ENCODE measurements around the gene SH3RF3.

The SH3RF3 gene

DNA sequence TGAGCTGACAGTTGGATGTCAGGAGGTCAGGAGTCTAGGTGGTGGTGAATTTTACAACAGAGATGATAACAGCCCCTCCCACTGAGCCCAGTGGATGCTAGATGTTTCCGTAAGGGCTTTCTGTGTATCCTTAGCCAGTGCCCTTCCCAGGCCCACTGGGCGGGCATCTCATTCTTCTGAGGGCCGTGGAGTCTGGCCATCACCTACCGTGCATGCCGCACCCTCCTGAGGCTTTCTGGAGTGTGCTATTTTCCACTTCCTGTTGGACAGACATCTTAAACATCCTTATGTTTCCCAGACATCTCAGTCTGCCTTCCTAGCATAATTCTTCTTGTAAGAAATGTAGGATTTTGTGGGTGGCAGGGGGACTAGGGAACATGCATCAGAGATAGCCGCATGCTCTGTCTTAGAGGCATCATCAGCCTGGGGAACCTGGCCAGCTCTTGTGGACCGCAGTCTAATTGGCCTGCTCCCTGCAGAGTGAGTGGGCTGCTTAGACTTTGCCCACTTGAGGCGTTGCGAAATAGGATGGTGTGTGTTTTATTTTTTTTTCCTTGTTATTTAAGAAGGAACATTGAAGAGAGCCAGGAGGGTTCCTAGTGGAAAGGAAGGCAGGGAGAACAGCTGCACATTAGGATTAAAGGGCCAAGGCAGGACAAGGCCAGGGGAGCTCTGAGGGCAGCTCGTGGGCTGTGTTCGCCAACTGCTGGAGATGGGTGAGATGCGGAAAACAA lies 135.8 kb downstream of the SH3RF3 start:
- DNase-seq (ENCODE audit: low read depth): no peak

DNA sequence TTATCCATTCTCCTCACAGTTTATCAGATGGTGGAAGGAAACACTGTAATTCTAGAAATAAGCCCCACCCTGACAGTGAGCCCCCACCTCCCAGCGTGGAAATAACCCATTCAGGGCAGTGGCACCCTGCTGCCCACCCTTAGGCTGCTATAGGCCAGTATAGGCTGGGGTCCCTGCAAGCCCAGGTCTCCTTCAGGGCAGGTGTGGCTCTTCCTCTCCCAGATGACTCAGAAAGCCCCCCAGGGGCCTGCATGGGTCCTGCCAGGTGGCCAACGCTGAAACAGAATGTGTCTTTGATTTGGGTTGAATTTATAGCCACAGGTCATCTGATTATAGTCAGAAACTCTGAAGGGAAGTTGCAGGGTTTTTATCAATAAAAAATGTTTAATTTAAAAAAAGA lies 136.4 kb downstream of the SH3RF3 start:
- no peak for DNase-seq (ENCODE audit: low read depth)

DNA sequence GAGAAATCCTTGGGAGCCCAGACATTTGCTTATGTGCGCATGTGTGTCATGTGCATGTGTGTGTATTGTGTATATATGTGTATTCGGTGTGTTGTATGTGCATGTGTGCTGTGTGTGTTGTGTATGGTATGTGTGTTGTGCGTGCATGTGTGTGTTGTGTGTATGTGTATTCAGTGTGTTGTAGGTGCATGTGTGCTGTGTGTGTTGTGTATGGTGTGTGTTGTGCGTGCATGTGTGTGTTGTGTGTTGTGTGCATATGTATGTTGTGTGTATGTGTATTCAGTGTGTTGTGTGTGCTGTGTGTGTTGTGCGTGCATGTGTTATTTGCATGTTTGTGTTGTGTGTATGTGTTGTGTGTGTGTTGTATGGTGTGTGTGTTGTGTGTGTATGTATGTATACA lies 136.9 kb downstream of the SH3RF3 start:
- DNase-seq (ENCODE audit: low read depth): no peak

DNA sequence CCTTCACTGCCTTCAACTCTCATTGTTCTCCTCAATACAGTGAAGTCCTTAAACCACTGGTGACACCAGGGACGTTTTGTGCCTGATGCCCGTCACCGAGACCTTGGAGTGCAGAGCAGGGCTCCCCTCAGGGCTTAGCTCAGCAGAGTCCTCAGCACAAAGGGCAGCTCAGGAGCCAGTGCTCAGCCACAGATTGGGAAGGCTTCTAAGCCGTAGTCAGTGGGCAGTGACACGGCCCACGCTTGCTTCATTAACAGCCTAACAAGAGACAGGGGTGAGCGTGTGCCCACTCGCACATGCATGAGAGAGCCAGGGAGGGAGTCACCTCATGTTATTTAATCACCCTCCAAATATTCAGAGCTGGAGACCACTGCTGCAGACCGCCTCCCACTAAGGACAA lies 137.5 kb downstream of the SH3RF3 start:
- DNase-seq (ENCODE audit: low read depth): no peak

DNA sequence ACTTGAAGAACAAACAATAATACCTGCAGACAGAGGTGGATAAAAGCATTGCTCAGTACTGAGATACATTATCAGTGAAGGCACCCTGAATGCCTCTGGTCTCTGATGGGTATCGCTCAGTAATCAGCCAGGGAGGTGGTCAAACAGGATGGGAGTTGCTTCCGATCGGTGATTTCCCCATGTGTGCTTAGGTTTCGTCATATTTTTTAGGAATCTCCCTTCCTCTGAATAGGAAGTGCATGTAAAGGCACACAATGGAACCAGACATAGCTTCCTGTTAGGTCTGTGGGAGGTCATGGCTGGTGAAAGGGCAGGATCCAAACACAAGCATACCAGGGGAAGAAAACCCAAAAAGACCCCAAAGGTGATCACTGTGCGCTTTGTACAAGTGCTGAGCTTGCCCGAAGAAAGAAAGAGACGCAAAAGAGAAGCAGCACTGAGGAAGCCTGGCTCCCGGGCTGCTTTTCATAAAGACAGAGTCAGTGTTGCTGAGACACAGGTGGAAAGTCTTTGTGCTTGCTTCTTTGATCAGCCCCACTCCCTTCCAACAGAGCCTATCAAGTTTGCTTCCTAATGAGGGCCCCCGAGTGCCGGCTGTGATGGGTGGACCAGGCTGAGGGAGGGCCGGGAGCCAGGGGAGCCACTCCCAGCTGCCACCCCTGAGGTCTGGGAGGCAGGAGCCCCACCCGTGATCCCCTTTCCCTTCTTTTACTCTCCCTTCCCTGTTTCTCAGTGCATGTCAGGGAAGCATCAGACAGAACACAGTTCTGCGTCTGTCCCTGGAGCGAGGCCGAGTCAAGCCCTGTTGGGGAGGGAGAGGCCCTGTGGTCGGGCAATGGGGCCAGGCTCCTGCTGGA lies 138.2 kb downstream of the SH3RF3 start:
- DNase-seq (ENCODE audit: low read depth): no peak

DNA sequence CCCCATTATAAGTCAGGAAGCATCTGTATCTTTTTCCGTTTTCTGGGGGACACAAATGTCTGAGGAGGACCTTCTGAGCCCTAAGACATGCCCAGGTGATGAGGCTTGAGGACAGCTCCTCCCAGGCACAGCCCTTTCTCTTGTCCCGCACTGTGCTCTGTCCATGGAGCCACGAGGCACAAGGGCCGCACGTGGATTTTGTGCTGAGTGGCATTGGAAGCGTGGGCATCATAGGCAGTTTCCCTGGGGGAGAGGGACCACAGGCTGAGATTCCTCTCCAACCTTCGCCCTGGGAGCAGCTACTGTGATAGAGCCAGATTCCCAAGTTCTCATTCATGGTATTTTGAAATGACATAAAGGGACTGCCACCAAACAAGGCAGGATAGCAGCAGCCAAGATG lies 139.9 kb downstream of the SH3RF3 start:
- DNase-seq (ENCODE audit: low read depth): no peak

DNA sequence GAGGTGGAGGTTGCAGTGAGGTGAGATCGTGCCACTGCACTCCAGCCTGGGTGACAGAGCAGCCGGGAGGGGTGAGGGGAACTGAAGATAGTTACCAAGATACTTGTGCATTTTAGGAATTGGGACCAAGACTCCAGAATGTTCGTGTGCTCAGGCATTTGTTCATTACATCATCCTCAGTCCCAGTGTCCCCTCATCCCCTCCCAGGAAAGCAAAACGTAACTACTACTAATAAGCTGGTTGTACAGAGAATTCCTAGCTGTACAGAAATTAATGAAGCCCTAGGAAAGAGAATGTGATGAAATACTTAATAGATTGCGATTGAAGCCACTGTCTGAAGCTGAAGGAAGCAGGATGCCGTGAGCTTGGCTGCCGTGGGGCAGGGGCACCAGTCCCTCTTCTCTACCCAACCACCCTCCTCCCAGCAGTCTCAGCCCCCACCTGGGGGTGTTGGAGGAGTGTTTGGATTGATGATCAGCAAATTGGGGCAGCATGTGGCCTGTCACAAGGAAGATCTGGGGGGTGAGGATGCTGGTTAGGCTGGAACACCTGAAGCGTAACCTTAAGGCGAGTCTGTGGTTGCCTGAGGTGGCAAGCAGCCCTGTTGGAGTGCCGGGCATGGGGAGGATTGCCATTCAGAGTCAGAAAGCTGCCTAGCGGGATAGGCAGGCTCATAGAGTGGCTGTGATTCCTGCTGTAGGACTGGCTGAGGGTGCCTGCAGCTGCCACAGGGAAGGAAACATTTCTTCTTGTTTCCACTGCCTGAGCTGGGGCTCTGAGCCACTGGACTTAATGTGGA lies 140.9 kb downstream of the SH3RF3 start:
- DNase-seq (ENCODE audit: low read depth): no peak

DNA sequence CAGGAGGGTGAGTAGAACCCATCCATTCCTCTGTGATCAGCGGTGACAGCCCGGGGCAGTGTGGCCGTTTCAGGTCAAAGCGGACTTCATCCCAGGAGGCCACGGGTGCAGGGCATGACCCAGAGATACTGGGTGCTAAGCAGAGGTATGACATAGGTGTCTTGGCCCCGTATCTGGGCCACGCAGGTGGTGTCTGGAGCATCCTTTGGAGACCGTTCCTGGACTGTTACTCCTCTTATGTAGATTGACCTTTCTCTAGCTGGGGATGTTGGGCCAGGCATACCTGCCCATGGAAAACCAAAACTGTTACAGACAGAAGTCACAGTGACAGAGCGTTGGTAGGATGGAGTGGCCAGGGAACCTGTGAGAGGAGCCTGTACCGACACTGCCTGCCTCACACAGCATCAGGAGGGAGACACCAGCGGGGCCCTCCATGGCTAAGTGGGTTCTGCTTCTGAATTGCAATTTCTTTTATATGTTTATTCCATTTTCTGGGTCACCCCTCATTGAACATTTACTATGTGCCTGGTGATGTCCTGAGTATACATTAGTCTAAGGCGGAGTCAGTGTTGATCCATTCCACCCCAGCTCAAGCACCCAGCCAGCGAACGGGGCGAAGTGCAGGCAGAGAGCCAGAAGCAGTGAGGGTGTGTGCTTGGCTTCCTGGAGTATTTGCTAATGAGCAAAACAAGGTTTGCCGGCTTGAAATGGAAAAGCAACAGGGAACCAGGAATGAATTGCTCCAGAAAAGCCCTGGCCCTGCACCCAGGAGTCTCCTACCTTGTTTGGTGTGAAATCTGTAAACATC lies 141.7 kb downstream of the SH3RF3 start:
- no peak for DNase-seq (ENCODE audit: low read depth)

DNA sequence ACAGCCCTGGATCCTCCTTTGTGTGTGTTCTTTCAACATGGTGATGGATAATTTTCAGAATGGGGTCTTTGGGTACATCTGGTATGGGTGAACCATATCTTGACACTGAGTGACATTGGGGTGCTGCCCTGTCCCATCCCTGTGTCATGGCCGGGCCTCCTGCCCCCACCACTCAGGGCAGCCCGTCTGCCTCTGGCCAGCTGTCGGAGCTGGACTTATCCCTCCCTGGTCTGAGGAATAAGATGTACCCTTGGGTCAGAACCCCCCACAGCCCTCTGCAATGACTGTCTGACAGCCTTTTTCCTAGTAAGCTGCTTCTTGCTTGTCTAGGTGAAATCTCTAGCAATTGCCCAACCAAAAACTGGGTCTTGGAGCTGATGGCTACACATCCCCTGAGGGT lies 142.9 kb downstream of the SH3RF3 start:
- no peak for DNase-seq (ENCODE audit: low read depth)

DNA sequence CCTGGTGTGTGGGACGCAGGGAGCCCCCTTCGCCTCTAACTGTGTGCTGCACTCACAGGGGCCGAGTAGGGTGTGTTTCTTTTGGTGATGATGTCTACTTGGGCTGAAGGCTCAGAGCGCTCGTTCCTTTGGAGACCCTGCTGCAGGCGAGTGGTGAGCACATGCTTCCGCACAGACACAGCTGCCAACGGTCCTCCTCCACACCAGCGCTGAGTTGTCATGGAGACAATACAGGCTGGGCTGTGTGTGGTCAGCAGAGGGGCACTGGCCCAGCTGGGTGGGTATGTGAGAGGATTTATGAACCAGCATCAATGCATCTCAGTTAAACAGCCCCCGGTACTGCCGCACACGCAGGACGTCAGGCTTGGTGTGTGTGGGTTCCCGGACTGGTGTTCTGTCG lies 143.5 kb downstream of the SH3RF3 start:
- DNase-seq (ENCODE audit: low read depth): no peak

DNA sequence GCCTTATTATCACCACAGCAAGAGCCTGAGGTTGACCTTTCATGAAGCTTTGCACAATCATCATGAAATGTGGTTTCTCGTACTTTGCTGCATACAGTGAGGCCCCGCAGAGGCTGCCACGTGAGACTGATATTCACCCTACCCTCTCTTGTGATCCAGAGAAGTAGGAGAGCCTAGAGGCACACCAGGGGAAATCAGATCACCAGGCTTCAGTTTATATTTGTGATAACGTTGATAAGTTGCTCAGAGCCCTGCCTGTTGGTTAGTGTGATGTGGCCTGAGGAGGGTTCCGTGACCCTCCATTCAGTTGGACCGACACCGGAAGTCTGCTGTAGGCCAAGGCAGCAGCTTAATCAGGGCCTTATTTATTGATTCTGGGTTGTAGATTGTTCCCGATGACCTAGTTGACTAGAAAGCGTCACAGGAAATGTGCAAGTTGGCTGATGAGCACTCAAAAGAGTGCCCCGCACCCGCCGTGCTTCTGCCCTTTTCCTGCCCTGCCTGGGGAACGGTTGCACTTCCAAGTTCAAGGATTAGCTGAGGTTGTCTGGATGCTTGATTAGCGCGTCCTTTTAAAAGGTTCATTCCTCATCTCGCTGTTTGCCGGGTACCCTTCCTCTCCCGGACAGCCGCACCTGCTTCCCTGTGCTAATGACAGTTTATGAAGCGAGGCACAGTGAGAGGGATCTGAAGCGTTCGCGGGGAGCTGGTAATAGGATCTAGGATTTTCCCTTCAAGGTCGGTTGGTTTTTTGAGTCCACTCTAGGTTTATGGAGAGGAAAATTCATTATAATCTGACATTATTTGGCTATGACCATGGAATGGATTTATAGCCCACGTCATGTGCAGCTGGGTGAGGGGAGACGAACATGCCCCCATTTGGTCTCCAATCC lies 146.4 kb downstream of the SH3RF3 start:
- no peak for DNase-seq (ENCODE audit: low read depth)

DNA sequence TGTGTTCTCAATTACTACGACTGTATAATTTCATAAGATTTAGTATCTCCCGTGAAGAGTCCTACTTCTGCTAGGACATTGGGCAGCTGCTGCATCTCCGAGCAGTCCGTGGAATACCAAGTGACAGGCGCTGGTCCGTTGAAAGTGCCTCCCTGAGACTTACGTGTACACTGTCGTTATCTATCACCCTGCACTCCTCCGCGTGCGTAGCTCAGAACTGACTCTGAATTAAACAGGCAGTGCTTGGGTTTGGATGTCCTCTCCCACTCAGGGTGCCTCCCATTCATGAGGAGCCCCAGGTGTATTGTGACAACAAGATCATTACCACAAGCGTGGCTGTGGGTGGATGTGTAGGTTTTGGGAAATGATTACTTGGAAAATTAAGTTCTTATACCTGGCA lies 148.4 kb downstream of the SH3RF3 start:
- DNase-seq (ENCODE audit: low read depth): no peak

DNA sequence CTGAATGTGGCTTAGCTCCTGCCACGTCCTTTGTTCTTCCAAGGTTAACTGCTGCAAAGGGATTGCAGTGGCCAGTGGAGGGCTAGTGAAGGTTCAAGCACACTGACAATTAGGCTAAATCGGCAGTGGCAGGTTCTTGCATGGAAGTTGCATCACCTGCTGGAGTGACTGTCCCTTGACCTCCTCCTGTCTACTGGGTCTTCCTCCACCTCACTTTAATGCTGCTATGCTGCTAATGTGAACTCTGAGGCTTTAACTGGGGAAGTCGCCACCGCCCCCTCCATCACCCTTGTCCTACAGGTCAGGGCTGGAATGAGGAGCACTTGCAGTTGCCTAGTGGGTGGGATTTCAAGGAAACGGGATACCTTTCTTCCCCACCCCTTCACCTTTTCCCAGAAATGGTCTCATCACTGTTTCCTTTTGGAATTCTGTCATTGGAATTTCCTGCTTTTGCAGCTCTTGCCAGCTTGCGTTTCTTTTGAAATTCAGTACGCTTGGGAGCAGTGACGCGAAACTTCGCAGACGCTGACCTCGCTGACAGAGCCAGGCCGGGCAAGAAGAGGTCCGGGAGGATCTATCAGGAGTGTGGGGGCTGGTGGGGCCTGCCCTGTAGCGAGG lies 150.3 kb downstream of the SH3RF3 start:
- DNase-seq (ENCODE audit: low read depth): no peak

DNA sequence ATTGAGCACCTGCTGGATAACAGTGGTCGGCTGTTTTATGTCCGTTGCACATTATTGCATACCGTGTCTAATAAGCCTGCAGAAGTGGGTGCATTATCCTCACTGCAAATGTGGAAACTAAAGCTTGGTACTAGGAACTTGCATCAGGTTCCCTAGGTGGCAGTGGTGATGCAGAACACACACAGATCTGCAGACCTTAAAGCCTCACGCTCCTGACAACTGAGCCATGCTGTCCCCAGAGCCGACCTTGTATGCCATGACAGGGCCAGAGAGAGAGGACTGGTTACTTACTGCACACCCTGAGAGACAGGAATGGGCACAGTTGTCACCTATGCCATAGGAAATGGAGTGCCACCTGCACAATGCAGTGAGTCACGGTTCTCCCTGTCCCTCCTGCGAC lies 151.8 kb downstream of the SH3RF3 start:
- no peak for DNase-seq (ENCODE audit: low read depth)

DNA sequence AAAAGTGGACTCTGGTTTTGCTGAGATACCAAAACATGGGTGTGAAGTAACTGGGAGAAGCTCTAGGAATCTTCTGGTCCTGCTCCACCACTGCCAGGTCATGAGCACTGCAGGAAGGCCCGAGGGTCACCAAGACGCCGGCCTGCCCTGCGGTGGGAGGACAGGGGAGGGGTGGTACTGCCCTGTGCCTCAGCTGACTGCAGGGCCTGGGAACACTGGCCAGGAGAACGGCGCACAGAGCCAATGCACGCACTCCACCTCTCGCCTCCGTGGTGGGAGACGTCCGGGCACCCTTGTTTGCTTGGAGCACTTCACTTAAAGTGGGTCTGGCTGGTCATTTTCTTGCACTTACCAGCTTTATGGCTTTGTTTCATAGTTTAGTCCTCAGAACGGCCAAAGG lies 153.4 kb downstream of the SH3RF3 start:
- no peak for DNase-seq (ENCODE audit: low read depth)

DNA sequence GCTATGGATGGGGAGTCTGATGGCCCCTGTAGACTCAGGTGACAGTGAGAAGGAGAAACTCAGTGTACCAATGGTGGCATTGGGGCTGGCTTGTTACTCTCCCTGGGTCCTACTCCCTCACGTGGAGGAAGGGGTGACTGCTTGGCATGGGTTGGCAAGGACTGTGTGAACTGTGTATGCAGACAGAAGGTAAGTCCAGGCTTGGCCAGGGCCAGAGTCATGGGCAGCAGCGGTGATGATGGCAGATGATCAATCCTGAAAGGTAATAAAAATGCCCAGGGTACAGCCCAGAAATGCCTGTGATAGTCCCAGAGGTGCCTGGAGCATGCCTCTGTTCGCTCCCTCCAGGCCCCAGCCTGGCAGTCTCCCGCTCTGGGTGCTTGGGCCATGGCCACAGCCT lies 153.9 kb downstream of the SH3RF3 start:
- DNase-seq (ENCODE audit: low read depth): no peak

DNA sequence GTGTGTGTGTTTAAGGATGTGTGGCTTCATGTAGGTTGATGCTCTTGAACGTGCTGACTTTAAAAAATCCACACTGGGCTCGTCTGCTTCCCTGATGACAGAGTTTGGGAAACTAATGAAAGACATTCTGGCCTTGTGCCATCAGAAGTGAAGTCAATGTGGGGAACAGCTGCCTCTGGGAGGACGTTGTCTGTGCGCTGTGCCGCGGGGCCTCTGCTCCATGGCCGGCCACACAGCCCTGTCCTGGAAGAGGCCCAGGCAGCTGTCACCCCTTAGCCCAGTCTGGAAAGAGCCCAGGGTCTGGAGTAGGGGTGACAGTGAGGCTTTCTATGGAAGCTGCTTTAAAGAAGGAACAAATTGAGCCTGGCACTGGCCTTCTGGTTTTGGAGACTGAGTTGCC lies 155.8 kb downstream of the SH3RF3 start:
- DNase-seq (ENCODE audit: low read depth): no peak

DNA sequence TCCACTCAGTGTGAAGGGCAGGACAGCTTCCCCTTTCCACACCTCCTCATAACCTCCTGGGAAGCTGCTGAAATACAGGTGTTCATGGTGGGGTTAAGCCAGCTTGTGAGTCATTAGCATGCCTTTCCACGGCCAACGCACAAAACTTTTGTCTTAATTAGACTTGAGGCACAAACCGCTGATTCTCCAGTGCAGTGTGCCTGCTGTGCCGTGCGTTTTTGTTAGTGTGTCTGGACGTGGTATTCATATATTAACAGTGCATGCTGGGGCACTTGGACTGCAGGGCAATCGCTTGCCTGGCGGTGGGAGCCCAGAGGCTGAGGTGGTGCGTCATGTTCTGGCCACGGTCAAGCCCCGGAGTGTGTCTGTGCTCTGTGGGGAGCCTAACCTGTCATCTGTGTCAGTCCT lies 156.2 kb downstream of the SH3RF3 start:
- no peak for DNase-seq (ENCODE audit: low read depth)

DNA sequence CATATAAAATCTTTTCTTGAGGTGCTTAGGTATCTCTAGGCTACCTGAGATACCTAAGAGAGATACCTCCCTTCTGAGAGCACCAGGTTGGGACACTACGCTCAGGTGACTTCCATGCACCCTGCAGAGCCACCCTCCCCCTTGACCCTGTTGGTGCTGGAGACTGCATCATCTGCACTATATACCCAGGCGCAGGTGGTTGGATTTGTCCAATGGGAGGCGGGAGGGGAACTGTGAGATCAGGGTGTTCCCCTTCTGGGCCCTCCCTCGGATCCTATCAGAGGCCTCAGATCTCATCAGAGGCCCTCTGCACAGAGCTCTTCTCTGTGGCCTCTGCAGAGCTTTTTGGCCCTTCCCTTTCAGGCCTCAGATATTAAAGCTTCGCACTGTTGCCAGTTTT lies 158.4 kb downstream of the SH3RF3 start:
- no peak for DNase-seq (ENCODE audit: low read depth)

DNA sequence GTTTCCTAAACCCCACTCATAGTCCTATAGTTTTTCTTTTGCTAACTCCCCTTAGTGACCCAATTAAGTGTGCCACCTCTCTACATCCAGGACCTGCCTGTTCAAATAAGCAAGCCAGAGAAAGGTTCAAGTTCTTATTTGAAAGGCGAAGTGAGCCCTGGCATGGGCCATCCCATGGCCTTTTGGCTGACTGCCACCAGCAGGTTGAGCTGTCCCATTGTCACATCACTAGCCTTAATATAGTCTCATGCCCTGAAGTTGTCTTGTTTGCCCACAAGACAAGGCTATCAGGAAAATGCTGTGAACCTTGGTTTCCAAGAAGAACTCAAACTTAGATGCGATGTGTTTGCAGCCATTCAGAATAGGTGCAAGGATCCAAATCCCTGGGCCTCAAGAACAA lies 158.8 kb downstream of the SH3RF3 start:
- no peak for DNase-seq (ENCODE audit: low read depth)

Data from activated T-cell treated with anti-CD3 and anti-CD28 coated beads for 24 hours (primary cell).